Right lobe of liver (tissue), 6 donors: ENCODE data around the gene SPEF1. TPM values are rescaled to one million over a fixed set of nuclear protein-coding genes. Genes with fewer than 3 reads are reported as not detected.

Experiments
- ATAC-seq, 4 donors: fragments of 200-7000 bp; cut with Tn5 transposase; one replicate each; pipeline ENCODE4 v1.9.1; 2020; ENCODE audit warnings: mild to moderate bottlenecking in 4 of 4, moderate library complexity in 4 of 4
- DNase-seq, 3 donors: peaks; one replicate each; pipeline ENCODE4 v3.0.0-alpha.2; 2020
- H3K27ac ChIP-seq, 3 donors: fragments of 200-600 bp; one replicate each; pipeline ENCODE4 v1.8.0; 2022
- H3K27me3 ChIP-seq, 2 donors: fragments of 200-600 bp; one replicate each; pipeline ENCODE4 v1.8.0; 2022
- H3K36me3 ChIP-seq, 4 donors: fragments of 200-600 bp; sonication (generic) in 1 of 4; one replicate each; pipeline versions ENCODE4 v1.5.1 to v1.8.0; 2017 to 2022; ENCODE audit warnings: control low read depth in 1 of 4
- H3K4me1 ChIP-seq, 4 donors: fragments of 200-600 bp; sonication (generic) in 1 of 4; one replicate each; pipeline versions ENCODE4 v1.5.1 to v1.8.0; 2017 to 2022; ENCODE audit warnings: control low read depth in 1 of 4
- H3K4me3 ChIP-seq, 3 donors: fragments of 200-600 bp; one replicate each; pipeline ENCODE4 v1.8.0; 2022
- H3K9me3 ChIP-seq, 4 donors: fragments of 200-600 bp; sonication (generic) in 1 of 4; one replicate each; pipeline versions ENCODE4 v1.5.1 to v1.8.0; 2017 to 2022; ENCODE audit warnings: control low read depth in 1 of 4
- CTCF ChIP-seq, 4 donors: fragments of 200-600 bp in 3 of 4; fragments of 450-650 bp in 1 of 4; IDR thresholded peaks; one replicate each; pipeline versions ENCODE4 v1.5.1 to v1.8.0; 2016 to 2022; ENCODE audit warnings: antibody characterized with exemption in 4 of 4, mild to moderate bottlenecking in 2 of 4
- POLR2A ChIP-seq: fragments of 450-650 bp; IDR thresholded peaks from one replicate; pipeline ENCODE4 v1.6.1; 2017; ENCODE audit warnings: antibody characterized with exemption, mild to moderate bottlenecking
- WGBS: methylation state at CpG from one replicate; pipeline ENCODE4 v1.1.6; 2018; ENCODE audit warnings: low coverage, low lambda C conversion rate; ENCODE audit not compliant: insufficient coverage; ENCODE audit errors: missing lambda C conversion rate; 5-methylcytosine and 5-hydroxymethylcytosine counted together
- intact Hi-C, 2 donors: fragments of 100-400 bp; cut with DNase I; formaldehyde crosslinking; loops; one replicate each; pipeline versions ENCODE4 v1.11.2 to v1.14.1; 2022
- total RNA-seq, 6 experiments: library from RNA; depleted of rRNA in 2 of 6; stranded (reverse); fragments of >200 nt in 2 of 6; fragmentation: NEBNext Ultra II Directional in 3 of 6; extraction: Animal tissue kit (Norgen Biotek cat#: 25700) in 3 of 6; gene quantifications; one replicate each; pipeline versions ENCODE4 v1.1.0 to v1.2.4, GENCODE V29; 2016 to 2023
- donor health status: DM: no; HTN: yes; CAD: no.
- donor health status: DM: no; HTN: no; CAD: no.
- donor health status: DM: no; HTN: no; CAD: no.
- donor health status: DM: no; HTN: yes; CAD: no.
- donor health status: DM: no; HTN: yes; CAD: no.

Gene SPEF1
- total RNA-seq, 6 experiments from 2014 or later, result not detected

GRCh38 chr20:3786665-3787323 lies 5.5 kb upstream of the SPEF1 start, which contains the start of gene CENPB:
TSS of gene CENPB (minus strand) at chr20:3786740. CDS start at chr20:3786483, 257 bp downstream.
- H3K4me1 ChIP-seq, result peaks cover 0 to 14% (median 6%) of the 10 kb centered on the region in 4 donors
- H3K27ac ChIP-seq, result peak within 1 kb of the TSS; percentile 26 to 73 (median 49)
- H3K27me3 ChIP-seq, result no peaks in the 10 kb centered on the region
- peak within 1 kb of the TSS; percentile 42 to 70 (median 58) for H3K4me3 ChIP-seq
- no peak for TF ChIP-seq POLR2A
- TF ChIP-seq CTCF (IDR thresholded peaks at IDR 0.05), result peak; percentile 61 to 97 (median 84)
- 8% methylated on average over 21 of the region's 70 CpGs for WGBS
- no peaks in the 10 kb centered on the region for H3K9me3 ChIP-seq
- peak; percentile 94 to 99 (median 97) for ATAC-seq
- intact Hi-C loops, result loop anchor here (5.0 kb wide), 1 partner anchor 36 kb away; the partner anchor contains the start of gene AP5S1 (in 2 of the 2)
- DNase-seq, result peak; percentile 90 to 92 (median 91)
- no peaks in the 10 kb centered on the region for H3K36me3 ChIP-seq

GRCh38 chr20:3786126-3786484 lies 4.9 kb upstream of the SPEF1 start:
- peak overlapping the region; percentile 42 to 70 (median 58) for H3K4me3 ChIP-seq
- no peaks in the 10 kb centered on the region for H3K27me3 ChIP-seq
- H3K27ac ChIP-seq, result peak overlapping the region; percentile 26 to 73 (median 49)
- ATAC-seq (peak in 3 of 4 donors; percentile 1 to 13 (median 1)), DNase-seq (peak; percentile 51 to 70 (median 59))
- no peak for TF ChIP-seq CTCF (IDR thresholded peaks at IDR 0.05)
- no peak for TF ChIP-seq POLR2A
- no peaks in the 10 kb centered on the region for H3K9me3 ChIP-seq
- WGBS, result no CpG with 5 or more reads among the region's 35 CpGs
- intact Hi-C loops, result loop anchor here (5.0 kb wide), 1 partner anchor 36 kb away; the partner anchor contains the start of gene AP5S1 (in 2 of the 2)
- H3K36me3 ChIP-seq, result no peaks in the 10 kb centered on the region
- peaks cover 0 to 19% (median 9%) of the 10 kb centered on the region in 4 donors for H3K4me1 ChIP-seq

DNA sequence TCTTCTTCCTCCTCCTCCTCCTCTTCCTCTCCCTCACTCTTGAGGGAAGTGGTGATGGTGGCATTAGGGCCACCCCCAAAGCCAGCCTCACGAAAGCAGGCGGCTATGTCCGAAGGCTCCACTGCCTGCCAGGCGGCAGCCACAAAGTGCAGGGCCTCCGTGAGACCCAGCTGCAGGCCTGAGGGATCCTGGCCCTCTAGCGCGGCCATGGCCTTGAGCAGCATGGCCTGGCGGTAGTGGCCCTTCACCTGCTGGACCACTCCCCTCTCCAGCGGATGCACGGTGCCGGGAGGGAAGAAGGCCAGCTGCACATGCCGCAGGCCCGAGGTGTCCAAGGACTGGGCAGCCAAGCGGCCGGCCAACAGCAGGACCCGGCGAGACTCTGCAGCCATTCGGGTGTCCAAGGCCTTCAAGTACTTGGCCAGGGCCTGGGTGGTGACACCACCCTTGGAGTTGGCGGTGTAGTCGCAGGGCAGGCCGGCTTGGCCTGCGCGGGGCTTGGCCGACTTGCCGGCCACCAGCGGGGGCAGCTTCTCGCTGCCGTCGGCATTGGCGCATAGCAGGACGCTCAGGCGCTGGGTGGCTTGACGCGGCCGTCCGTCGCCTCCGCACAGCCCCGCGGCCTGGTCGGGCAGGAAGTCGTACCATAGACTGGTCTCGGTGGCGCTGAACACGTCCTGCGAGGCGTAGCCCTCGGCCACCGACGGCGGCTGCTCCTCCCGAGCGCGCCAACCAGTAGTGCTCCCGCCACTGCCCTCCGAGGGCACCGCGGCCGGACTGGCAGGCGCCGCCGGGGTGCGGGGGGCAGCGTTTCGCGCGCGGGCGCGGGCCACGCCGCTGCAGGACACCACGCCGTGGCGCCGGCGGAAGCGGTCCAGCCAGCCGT lies 4.2 kb upstream of the SPEF1 start:
- no peak for TF ChIP-seq POLR2A
- no peak for TF ChIP-seq CTCF (IDR thresholded peaks at IDR 0.05)
- H3K36me3 ChIP-seq, result no peaks in the 10 kb centered on the region
- ATAC-seq (no peak), DNase-seq (peak in 2 of 3 donors; percentile 46 to 55)
- WGBS, result 40% methylated on average over 1 of the region's 79 CpGs
- peak overlapping the region; percentile 42 to 70 (median 58) for H3K4me3 ChIP-seq
- intact Hi-C loops, result loop anchor here (5.0 kb wide), 1 partner anchor 37 kb away; the partner anchor contains the start of gene AP5S1 (in 2 of the 2)
- H3K27me3 ChIP-seq, result no peaks in the 10 kb centered on the region
- peaks cover 0 to 23% (median 13%) of the 10 kb centered on the region in 4 donors for H3K4me1 ChIP-seq
- H3K9me3 ChIP-seq, result no peaks in the 10 kb centered on the region
- peak overlapping the region; percentile 26 to 73 (median 49) for H3K27ac ChIP-seq

- Histone ChIP-seq H3K27me3 (no peaks in the 10 kb centered on the region), H3K9me3 (no peaks in the 10 kb centered on the region), H3K36me3 (no peaks in the 10 kb centered on the region), H3K27ac (no peak overlapping the region), H3K4me1 (peaks cover 0 to 23% (median 13%) of the 10 kb centered on the region in 4 donors), H3K4me3 (no peak overlapping the region)
- TF ChIP-seq POLR2A (no peak), CTCF (IDR thresholded peaks at IDR 0.05) (no peak)
- 96% methylated on average over 3 of the region's 6 CpGs for WGBS
- DNase-seq (no peak), ATAC-seq (no peak)
- intact Hi-C loops, result loop anchor here (5.0 kb wide), 1 partner anchor 37 kb away; the partner anchor contains the start of gene AP5S1 (in 2 of the 2)
Measured at GRCh38 chr20:3784863-3785239, 3.6 kb upstream of the SPEF1 start.
